HepG2 (cell line): ENCODE measurements around the gene GLIPR1L1. TPM values are rescaled to one million over a fixed set of nuclear protein-coding genes. Genes with fewer than 3 reads are reported as not detected.

ENCODE experiments used
- AKAP8 ChIP-seq: sonication (generic); formaldehyde crosslinking; IDR thresholded peaks from 2 replicates; pipeline ENCODE4 v1.5.1; 2020; ENCODE audit warnings: mild to moderate bottlenecking, missing genetic modification reagents
- DNMT3B ChIP-seq: conservative IDR thresholded peaks from 2 replicates; pipeline ENCODE4 v1.6.1; 2016; ENCODE audit warnings: missing biosample characterization, control low read depth
- KDM4B ChIP-seq: sonication (generic); formaldehyde crosslinking; IDR thresholded peaks from 2 replicates; pipeline ENCODE4 v1.4.0; 2020; ENCODE audit warnings: missing genetic modification reagents
- NFE2L2 ChIP-seq: fragments of 150-350 bp; IDR thresholded peaks from 2 replicates; pipeline ENCODE4 v1.6.1; 2014; ENCODE audit warnings: low read length
- RAD21 ChIP-seq: fragments of 450-650 bp; formaldehyde crosslinking; IDR thresholded peaks from 2 replicates; pipeline ENCODE4 v1.5.0; 2020; ENCODE audit warnings: mild to moderate bottlenecking
- RAD51 ChIP-seq: fragments of 450-650 bp; IDR thresholded peaks from 2 replicates; pipeline ENCODE4 v1.6.1; 2016; ENCODE audit warnings: borderline replicate concordance
- RARG ChIP-seq: sonication (generic); formaldehyde crosslinking; IDR thresholded peaks from 2 replicates; pipeline ENCODE4 v1.4.0; 2020; ENCODE audit warnings: low read depth, mild to moderate bottlenecking, missing genetic modification reagents
- SOX6 ChIP-seq, 2 experiments: fragments of 450-650 bp in 1 of 2; sonication (generic) in 1 of 2; formaldehyde crosslinking in 1 of 2; IDR thresholded peaks; 2 replicates each; pipeline versions ENCODE4 v1.4.0 to v1.6.1; 2017 to 2020; ENCODE audit warnings: antibody characterized with exemption in 1 of 2, mild to moderate bottlenecking in 1 of 2, missing genetic modification reagents in 1 of 2
- SPEN ChIP-seq: sonication (generic); formaldehyde crosslinking; IDR thresholded peaks from 2 replicates; pipeline ENCODE4 v1.5.1; 2020; ENCODE audit warnings: low read depth, mild to moderate bottlenecking, missing genetic modification reagents
- STAT5B ChIP-seq: sonication (generic); formaldehyde crosslinking; IDR thresholded peaks from 2 replicates; pipeline ENCODE4 v1.4.0; 2020; ENCODE audit warnings: missing genetic modification reagents
- TEAD3 ChIP-seq: optimal IDR thresholded peaks from 2 replicates; pipeline ENCODE3; 2016; ENCODE audit warnings: borderline replicate concordance
- ZBTB10 ChIP-seq: sonication (generic); formaldehyde crosslinking; IDR thresholded peaks from 2 replicates; pipeline ENCODE4 v1.4.0; 2020; ENCODE audit warnings: missing genetic modification reagents, borderline replicate concordance
- ZFYVE20 ChIP-seq: sonication (generic); formaldehyde crosslinking; IDR thresholded peaks from 2 replicates; pipeline ENCODE4 v1.8.0; 2023; ENCODE audit warnings: low read depth, mild to moderate bottlenecking, moderate library complexity, missing genetic modification reagents, borderline replicate concordance
- ZMAT3 ChIP-seq: sonication (generic); formaldehyde crosslinking; conservative IDR thresholded peaks from 2 replicates; pipeline ENCODE4 v1.7.0; 2021; ENCODE audit warnings: missing genetic modification reagents
- ZMYM4 ChIP-seq: sonication (generic); formaldehyde crosslinking; IDR thresholded peaks from 2 replicates; pipeline ENCODE4 v1.8.1; 2023; ENCODE audit warnings: mild to moderate bottlenecking, missing genetic modification reagents
- ZNF326 ChIP-seq: sonication (generic); formaldehyde crosslinking; IDR thresholded peaks from 2 replicates; pipeline ENCODE4 v1.4.0; 2020; ENCODE audit warnings: missing genetic modification reagents, borderline replicate concordance
- ZNF563 ChIP-seq: sonication (generic); formaldehyde crosslinking; IDR thresholded peaks from 2 replicates; pipeline ENCODE4 v1.8.0; 2022; ENCODE audit warnings: mild to moderate bottlenecking, moderate library complexity, missing genetic modification reagents
- ZNF646 ChIP-seq: sonication (generic); formaldehyde crosslinking; IDR thresholded peaks from 2 replicates; pipeline ENCODE4 v1.9.0; 2021; ENCODE audit warnings: mild to moderate bottlenecking, missing genetic modification reagents
- ZNF768 ChIP-seq: sonication (generic); formaldehyde crosslinking; IDR thresholded peaks from 2 replicates; pipeline ENCODE4 v1.4.0; 2020; ENCODE audit warnings: missing genetic modification reagents
- ZNF841 ChIP-seq: sonication (generic); formaldehyde crosslinking; IDR thresholded peaks from 2 replicates; pipeline ENCODE4 v1.8.1; 2023; ENCODE audit warnings: missing genetic modification reagents, borderline replicate concordance
- polyA plus RNA-seq, 8 experiments: library from polyadenylated mRNA; depleted of rRNA in 3 of 8; stranded (reverse) in 7 of 8; unstranded in 1 of 8; fragments of >200 nt; fragmentation: Illumina TruSeq in 4 of 8; extraction: Trizol in 4 of 8; gene quantifications; 2 replicates each; pipeline versions ENCODE4 v1.2.1 to v1.2.3, GENCODE V29; 2011 to 2016; ENCODE audit warnings: low read depth in 4 of 8, missing spikeins in 1 of 8, mixed read lengths in 1 of 8; ENCODE audit not compliant: insufficient read depth in 1 of 8
- total RNA-seq, 5 experiments: library from RNA; depleted of rRNA; stranded (reverse); fragments of >200 nt; fragmentation: Illumina TruSeq; extraction: Trizol; gene quantifications; 2 replicates each; pipeline ENCODE4 v1.2.3, GENCODE V29; 2016; ENCODE audit warnings: low read depth in 1 of 5
- TF ChIP-seq, protein P1 (sequence below): sonication (generic); formaldehyde crosslinking; IDR thresholded peaks from 2 replicates; pipeline ENCODE4 v1.8.1; 2023; ENCODE audit warnings: mild to moderate bottlenecking, missing genetic modification reagents

GLIPR1L1 gene
- total and polyA plus RNA-seq, 2 of the 13 experiments (the other 11 are each of a cell fraction or from before 2014, with no cell fraction given), result not detected

- TF ChIP-seq SPEN (CRISPR knock-in tag) (no peak), KDM4B (CRISPR knock-in tag) (no peak), TEAD3 (peak; percentile 100), DNMT3B (CRISPR knock-in tag) (no peak), ZBTB10 (CRISPR knock-in tag) (no peak), RAD21 (peak; percentile 46; the same call in 1 of the 2 replicates), ZNF563 (CRISPR knock-in tag) (no peak), NFE2L2 (no peak), ZNF841 (CRISPR knock-in tag) (no peak), RARG (CRISPR knock-in tag) (no peak), STAT5B (CRISPR knock-in tag) (no peak), ZNF646 (CRISPR knock-in tag) (no peak), ZMYM4 (peak; percentile 50), AKAP8 (CRISPR knock-in tag) (no peak), RAD51 (no peak), ZNF326 (CRISPR knock-in tag) (no peak), ZNF768 (CRISPR knock-in tag) (peak; percentile 27; the same call in 1 of the 2 replicates), ZMAT3 (CRISPR knock-in tag) (no peak), ZFYVE20 (CRISPR knock-in tag) (no peak), SOX6 (IDR thresholded peaks at IDR 0.05) (no peak), SOX6 (CRISPR knock-in tag; IDR thresholded peaks at IDR 0.05) (no peak)
- TF ChIP-seq, protein P1, sequence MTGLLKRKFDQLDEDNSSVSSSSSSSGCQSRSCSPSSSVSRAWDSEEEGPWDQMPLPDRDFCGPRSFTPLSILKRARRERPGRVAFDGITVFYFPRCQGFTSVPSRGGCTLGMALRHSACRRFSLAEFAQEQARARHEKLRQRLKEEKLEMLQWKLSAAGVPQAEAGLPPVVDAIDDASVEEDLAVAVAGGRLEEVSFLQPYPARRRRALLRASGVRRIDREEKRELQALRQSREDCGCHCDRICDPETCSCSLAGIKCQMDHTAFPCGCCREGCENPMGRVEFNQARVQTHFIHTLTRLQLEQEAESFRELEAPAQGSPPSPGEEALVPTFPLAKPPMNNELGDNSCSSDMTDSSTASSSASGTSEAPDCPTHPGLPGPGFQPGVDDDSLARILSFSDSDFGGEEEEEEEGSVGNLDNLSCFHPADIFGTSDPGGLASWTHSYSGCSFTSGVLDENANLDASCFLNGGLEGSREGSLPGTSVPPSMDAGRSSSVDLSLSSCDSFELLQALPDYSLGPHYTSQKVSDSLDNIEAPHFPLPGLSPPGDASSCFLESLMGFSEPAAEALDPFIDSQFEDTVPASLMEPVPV (CRISPR knock-in tag), result no peak
Measured at GRCh38 chr12:75334384-75335030, at the start of gene GLIPR1L1 (continued).
